Large intestine (tissue), 3 donors: Measurements from ENCODE around the gene PTPRM. TPM values are rescaled to one million over a fixed set of nuclear protein-coding genes. Genes with fewer than 3 reads are reported as not detected.

Source experiments
- DNase-seq, 2 donors: peaks; one replicate each; pipeline versions ENCODE4 v3.0.0 to v3.0.0-alpha.2; 2013
- H3K27ac ChIP-seq: one replicate; pipeline ENCODE4 v1.5.1; 2013; ENCODE audit warnings: low read length
- H3K27me3 ChIP-seq: 2 replicates; pipeline ENCODE4 v1.6.1; 2013; ENCODE audit warnings: low read length; ENCODE audit not compliant: control insufficient read depth, insufficient read depth
- H3K36me3 ChIP-seq: 2 replicates; pipeline ENCODE4 v1.6.1; 2013; ENCODE audit warnings: low read length; ENCODE audit not compliant: control insufficient read depth, insufficient read depth
- H3K4me1 ChIP-seq: one replicate; pipeline ENCODE4 v1.6.1; 2013; ENCODE audit warnings: low read length; ENCODE audit not compliant: control insufficient read depth, insufficient read depth
- H3K4me3 ChIP-seq: one replicate; pipeline ENCODE4 v1.5.1; 2013; ENCODE audit warnings: low read length
- H3K9me3 ChIP-seq: one replicate; pipeline ENCODE4 v1.6.1; 2013; ENCODE audit warnings: mild to moderate bottlenecking, low read depth, low read length, moderate library complexity; ENCODE audit not compliant: control insufficient read depth
- WGBS: methylation state at CpG from one replicate; pipeline ENCODE4 v1.1.5; 2013; ENCODE audit warnings: low lambda C conversion rate; ENCODE audit not compliant: insufficient coverage; 5-methylcytosine and 5-hydroxymethylcytosine counted together
- polyA plus RNA-seq: library from polyadenylated mRNA; unstranded; fragments of 120-200 nt; gene quantifications from one replicate; pipeline ENCODE4 v1.2.1, GENCODE V29; 2013

The PTPRM gene
- polyA plus RNA-seq, 1 donor, result 27.2 TPM

DNA sequence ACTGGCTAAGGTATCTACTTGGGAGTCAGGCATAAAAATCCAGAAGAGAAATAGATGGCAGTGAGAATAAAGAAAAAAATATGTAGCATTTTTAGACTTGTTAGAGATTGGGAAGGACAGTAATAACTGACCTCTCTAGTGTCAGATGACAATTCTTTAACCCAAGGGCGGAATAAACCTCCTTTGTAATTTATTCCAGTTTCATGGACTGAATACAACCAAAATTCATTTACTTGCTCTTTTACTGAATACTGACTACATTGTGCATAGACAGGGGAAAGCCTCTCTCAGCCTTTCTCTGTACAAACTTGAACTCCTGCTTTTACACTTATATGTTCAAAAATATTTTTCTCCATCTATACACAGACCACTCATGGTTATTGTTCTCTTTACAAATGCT lies 566.8 kb downstream of the PTPRM start:
- H3K4me1 ChIP-seq, result no peaks in the 10 kb centered on the region
- no peaks in the 10 kb centered on the region for H3K9me3 ChIP-seq
- no peaks in the 10 kb centered on the region for H3K36me3 ChIP-seq
- no peaks in the 10 kb centered on the region for H3K27me3 ChIP-seq
- no peak overlapping the region for H3K4me3 ChIP-seq
- no peak overlapping the region for H3K27ac ChIP-seq
- no peak for DNase-seq
- 100% methylated on average over 1 of the region's 1 CpG for WGBS

DNA sequence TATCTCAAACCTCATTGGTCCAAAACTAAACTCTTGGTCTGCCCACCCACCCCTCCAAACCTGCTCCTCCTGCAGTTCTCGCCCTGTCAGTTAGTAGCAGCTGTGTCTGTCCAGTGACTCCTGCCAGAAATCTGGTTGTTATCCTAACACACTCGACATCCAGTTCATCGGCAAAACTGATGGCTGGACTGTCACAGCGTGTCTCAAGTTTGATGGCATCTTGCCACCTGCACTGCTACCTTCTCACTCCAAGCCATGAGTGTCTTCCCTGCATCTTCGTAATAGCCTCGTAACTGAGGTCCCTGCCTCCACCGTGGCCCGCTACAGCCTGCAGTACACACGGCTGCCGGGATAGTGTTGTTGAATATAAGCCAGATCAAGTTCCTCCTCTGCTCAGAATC lies 572.0 kb downstream of the PTPRM start:
- Histone ChIP-seq H3K4me1 (no peaks in the 10 kb centered on the region), H3K27ac (no peak overlapping the region)

DNA sequence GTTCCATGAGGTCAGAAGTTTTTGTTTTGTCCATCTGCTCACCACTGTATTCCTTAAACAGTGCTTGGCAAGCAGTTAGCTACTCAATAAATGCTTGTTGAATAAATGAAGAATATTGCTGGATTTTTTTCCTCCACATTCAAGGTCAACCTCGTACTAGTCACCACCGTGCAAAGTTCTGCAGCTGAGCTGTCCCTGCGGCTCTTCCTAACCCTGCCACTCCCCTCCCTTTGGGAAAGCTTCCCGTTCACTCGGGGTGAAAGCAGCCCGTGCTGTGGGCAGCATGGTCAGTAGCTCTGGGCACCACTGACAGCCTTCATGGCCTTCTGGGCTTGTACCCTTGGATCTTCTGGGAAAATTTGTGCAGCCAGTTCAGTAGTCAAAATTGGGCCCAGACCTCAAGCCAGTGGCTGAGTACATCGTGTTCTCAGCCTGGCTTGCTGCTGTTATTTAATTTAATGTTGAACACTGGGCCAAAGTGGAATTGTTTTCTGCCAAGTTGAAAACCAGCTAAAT lies 572.8 kb downstream of the PTPRM start:
- H3K9me3 ChIP-seq, result no peaks in the 10 kb centered on the region
- H3K4me1 ChIP-seq, result no peaks in the 10 kb centered on the region
- no peaks in the 10 kb centered on the region for H3K36me3 ChIP-seq
- no peak overlapping the region for H3K27ac ChIP-seq
- no peaks in the 10 kb centered on the region for H3K27me3 ChIP-seq
- H3K4me3 ChIP-seq, result no peak overlapping the region
- DNase-seq, result no peak
- WGBS, result no CpG with 5 or more reads among the region's 7 CpGs

More for the DNA sequence above, 572.0 kb downstream of the PTPRM start:
- DNase-seq, result no peak
- Histone ChIP-seq H3K36me3 (no peaks in the 10 kb centered on the region), H3K27me3 (no peaks in the 10 kb centered on the region), H3K9me3 (no peaks in the 10 kb centered on the region), H3K4me3 (no peak overlapping the region)
- no CpG with 5 or more reads among the region's 10 CpGs for WGBS

DNA sequence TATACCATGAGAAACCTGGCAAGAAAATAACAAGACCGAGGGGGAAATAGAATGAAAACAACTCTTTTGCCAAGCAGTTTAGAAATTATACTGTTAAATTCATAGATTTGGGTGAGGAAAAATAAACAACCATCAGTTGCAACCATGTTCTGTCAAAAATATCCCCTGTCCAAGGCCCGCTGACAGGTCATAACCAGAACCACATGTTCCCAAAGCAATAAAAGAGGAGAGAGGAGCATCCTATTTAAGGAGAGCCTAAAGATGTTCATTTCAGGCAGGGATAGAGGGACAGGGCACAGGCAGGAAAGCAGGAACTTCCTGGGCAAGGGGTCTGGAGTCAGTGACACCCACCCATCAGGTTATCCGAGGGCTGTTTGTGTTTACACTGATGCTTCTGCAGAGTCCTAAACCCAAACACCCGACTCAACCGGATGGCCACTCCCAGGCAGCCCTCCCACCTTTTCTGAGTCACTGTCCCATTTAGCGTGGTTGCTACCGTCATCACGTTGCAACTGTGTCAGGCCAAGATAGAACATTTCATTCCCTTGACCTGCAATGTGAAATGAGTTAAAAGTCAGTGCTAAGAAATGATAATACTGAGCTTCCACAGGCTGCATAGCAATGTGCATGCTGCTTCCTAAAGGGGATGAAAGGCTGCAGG lies 573.9 kb downstream of the PTPRM start:
- DNase-seq, result no peak
- Histone ChIP-seq H3K4me1 (no peaks in the 10 kb centered on the region), H3K27me3 (no peaks in the 10 kb centered on the region), H3K4me3 (no peak overlapping the region), H3K27ac (no peak overlapping the region), H3K36me3 (no peaks in the 10 kb centered on the region), H3K9me3 (no peaks in the 10 kb centered on the region)
- WGBS, result 89% methylated on average over 1 of the region's 8 CpGs

DNA sequence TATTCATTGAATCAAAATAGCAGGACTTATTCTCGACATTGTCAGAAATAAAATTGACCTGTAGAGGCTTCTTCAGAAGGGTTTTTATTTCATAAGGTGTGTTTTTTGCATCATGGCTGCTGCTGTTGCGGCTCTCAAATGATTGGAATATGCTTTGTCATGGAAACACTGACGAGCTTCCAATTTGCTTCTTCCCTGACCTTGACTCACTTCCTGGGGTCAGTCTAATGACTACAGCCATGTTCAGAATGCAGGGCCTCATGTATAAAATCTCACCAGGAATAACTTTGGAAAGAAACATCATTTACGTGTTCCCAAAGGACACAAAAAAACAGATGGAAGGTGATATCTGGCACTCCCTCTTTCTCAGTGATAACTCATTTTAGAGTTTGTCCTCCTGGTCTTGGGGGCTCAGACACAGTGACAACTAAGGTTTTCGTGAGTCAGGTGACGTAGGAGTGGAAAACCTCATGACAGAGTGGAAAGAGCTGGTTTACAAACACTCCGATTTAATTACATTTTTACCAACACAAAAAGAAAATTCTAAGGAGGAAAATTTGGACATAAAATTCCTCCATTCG lies 575.1 kb downstream of the PTPRM start:
- WGBS, result 100% methylated on average over 2 of the region's 8 CpGs
- no peak overlapping the region for H3K27ac ChIP-seq
- no peaks in the 10 kb centered on the region for H3K27me3 ChIP-seq
- no peaks in the 10 kb centered on the region for H3K36me3 ChIP-seq
- H3K4me1 ChIP-seq, result no peaks in the 10 kb centered on the region
- no peaks in the 10 kb centered on the region for H3K9me3 ChIP-seq
- H3K4me3 ChIP-seq, result no peak overlapping the region
- no peak for DNase-seq

DNA sequence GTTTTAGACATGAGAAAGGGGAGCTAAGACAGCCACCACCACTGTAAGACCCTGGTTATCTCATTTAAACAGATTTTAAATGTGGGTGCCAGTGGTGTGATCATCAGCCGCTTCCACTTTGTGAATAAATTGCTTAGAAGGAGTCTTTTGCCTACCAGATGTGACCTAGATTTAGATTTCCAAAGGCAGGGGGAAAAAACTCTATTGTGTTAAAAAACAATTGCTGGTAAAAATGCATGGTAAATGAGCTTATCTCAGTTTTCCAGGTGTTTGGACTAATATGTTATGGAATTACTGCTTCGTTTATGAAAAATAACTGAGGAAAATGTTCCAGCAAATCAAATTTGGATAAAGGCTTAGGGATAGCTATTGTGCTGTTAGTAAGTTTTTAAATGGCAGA lies 575.8 kb downstream of the PTPRM start:
- Histone ChIP-seq H3K4me3 (no peak overlapping the region), H3K9me3 (no peaks in the 10 kb centered on the region), H3K4me1 (no peaks in the 10 kb centered on the region), H3K36me3 (no peaks in the 10 kb centered on the region), H3K27me3 (no peaks in the 10 kb centered on the region), H3K27ac (no peak overlapping the region)
- no peak for DNase-seq
- WGBS, result no CpG with 5 or more reads among the region's 2 CpGs

DNA sequence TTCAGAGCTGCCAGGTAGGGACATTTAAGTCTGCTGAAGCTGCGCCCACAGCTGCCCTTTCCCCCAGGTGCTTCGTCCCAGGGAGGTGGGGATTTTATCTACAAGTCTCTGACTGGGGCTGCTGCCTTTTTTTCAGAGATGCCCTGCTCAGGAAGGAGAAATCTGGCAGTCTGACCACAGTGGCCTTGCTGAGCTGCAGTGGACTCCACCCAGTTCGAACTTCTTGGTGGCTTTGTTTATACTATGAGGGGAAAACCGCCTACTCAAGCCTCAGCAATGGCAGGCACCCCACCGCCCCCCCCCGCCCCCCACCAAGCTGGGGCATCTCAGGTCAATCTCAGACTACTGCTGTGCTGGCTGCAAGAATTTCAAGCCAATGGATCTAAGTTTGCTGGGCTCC lies 584.1 kb downstream of the PTPRM start:
- Histone ChIP-seq H3K9me3 (no peaks in the 10 kb centered on the region), H3K27ac (no peak overlapping the region), H3K4me1 (no peaks in the 10 kb centered on the region), H3K27me3 (no peaks in the 10 kb centered on the region), H3K36me3 (no peaks in the 10 kb centered on the region), H3K4me3 (no peak overlapping the region)
- no CpG with 5 or more reads among the region's 6 CpGs for WGBS
- DNase-seq, result no peak

DNA sequence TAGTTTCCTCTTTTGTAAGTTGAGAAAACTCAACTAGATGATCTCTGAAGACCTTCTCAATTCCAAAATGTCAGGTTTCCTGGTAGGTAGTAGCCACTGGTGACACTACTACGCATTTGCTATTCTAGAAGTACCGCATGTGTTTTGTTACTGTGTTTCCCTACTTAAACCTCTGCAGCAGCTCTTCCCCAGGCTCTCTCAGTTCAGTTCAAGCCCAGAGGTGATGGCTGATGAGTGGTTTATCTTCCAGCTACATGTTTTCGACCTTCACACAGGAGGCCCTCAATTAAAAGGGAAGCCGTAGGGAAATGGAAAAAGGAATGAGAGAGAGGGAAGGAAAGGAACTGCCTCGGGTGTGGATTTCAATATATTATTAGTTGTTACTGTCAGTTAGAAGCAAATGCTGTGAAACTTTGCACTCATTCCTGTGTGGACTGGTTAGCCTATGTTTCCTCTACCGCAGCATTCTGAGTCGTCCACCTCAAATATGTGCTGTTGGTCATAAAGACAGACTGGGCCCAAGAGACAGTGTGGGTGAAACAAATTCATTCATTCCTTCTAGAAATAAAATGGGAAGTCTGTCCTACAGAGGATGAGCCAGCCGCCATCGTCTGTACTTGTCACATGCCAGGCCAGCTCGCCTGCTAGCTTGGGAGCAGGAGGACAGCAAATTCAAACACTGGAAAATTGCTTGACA lies 586.9 kb downstream of the PTPRM start:
- no peaks in the 10 kb centered on the region for H3K9me3 ChIP-seq
- DNase-seq, result no peak
- no peak overlapping the region for H3K4me3 ChIP-seq
- H3K4me1 ChIP-seq, result no peaks in the 10 kb centered on the region
- H3K27me3 ChIP-seq, result no peaks in the 10 kb centered on the region
- no peak overlapping the region for H3K27ac ChIP-seq
- peaks cover 2% of the 10 kb centered on the region for H3K36me3 ChIP-seq
- WGBS, result 100% methylated on average over 1 of the region's 10 CpGs

DNA sequence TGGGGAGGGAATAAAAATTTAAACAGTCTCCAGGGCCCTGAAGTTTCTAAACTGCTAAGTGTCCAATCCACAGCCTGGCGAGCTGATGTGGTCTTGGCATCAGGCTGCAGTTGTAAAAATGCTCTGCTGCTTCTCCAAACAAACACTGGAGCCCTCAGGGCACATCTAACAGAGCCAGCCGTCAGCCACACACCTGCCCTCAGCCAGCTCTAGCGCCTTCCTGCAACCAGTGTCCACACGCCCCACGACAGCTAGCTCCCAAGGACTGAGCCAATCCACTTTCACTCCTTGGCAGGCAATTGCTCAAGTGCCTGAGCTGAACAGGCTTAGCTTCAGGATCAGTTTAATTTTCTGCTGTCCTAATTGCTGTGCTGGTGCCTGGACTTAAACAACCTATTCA lies 595.7 kb downstream of the PTPRM start:
- Histone ChIP-seq H3K27me3 (no peaks in the 10 kb centered on the region), H3K36me3 (peaks cover 2% of the 10 kb centered on the region), H3K4me3 (no peak overlapping the region), H3K27ac (no peak overlapping the region), H3K4me1 (no peaks in the 10 kb centered on the region), H3K9me3 (no peaks in the 10 kb centered on the region)
- DNase-seq, result no peak
- no CpG with 5 or more reads among the region's 5 CpGs for WGBS

DNA sequence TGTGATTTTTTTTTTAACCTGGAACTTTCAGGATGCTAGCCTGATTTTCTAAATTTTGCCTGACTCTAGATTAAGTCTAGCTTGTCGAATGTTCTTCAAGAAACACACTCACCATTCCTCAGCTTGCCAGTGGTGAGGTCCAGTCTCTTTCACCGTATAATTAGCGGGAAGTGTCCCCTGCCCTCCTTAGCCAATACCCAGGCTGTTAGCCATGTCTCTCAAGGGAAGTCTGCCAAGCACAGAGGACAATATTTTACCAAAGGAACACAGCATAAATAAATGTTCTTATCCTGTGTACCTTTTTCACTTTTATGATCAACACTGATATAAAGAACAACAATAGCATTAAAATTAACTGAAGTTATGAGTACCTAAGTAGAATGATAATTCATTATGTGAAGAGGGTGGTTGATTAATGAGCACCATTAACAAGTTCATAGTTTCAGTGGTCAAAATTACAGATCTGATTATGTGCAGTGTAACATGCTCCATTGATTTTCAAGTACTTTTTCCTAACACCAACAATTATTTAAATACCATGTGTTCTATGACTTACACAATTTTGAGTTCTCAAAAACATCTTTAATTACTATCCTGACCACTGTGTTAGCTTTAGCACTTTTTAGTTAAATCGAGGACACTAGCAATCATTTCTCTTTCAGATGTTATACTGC lies 596.3 kb downstream of the PTPRM start:
- Histone ChIP-seq H3K36me3 (peaks cover 2% of the 10 kb centered on the region), H3K27me3 (no peaks in the 10 kb centered on the region), H3K4me3 (no peak overlapping the region), H3K27ac (no peak overlapping the region), H3K4me1 (no peaks in the 10 kb centered on the region), H3K9me3 (no peaks in the 10 kb centered on the region)
- 100% methylated on average over 1 of the region's 4 CpGs for WGBS
- DNase-seq, result no peak
